NCI-H524 treated with DMSO at 0.1 percent for 48 hours (cell line): ENCODE results near the gene GRK5.
"Not testable (repeated sequence)": the region's sequence is repeated elsewhere in the genome, so short reads cannot be mapped to it uniquely, and the experiment has no call there.

Source experiments
- DNase-seq: peaks from one replicate; lab custom pipeline; 2025; lab: John Stamatoyannopoulos, UW

The GRK5 gene

GRCh38 chr10:119276194-119276593, 68.8 kb downstream of the GRK5 start:
- DNase-seq: not testable (repeated sequence)

- DNase-seq: no peak
Measured at GRCh38 chr10:119278126-119278709, 70.8 kb downstream of the GRK5 start.

- no peak for DNase-seq
Measured at GRCh38 chr10:119279441-119279840, 72.1 kb downstream of the GRK5 start.

- DNase-seq: peak; percentile 82
Measured at GRCh38 chr10:119281581-119282071, 74.3 kb downstream of the GRK5 start.

- DNase-seq: no peak
Measured at GRCh38 chr10:119282446-119282845, 75.1 kb downstream of the GRK5 start.

- DNase-seq: no peak
Measured at GRCh38 chr10:119283387-119283786, 76.0 kb downstream of the GRK5 start.

- no peak for DNase-seq
Measured at GRCh38 chr10:119283818-119284217, 76.4 kb downstream of the GRK5 start.

GRCh38 chr10:119284679-119285096, 77.3 kb downstream of the GRK5 start:
- DNase-seq: no peak

GRCh38 chr10:119285495-119286267, 78.3 kb downstream of the GRK5 start:
- DNase-seq: no peak

GRCh38 chr10:119286516-119286915, 79.1 kb downstream of the GRK5 start:
- no peak for DNase-seq

- no peak for DNase-seq
Measured at GRCh38 chr10:119286983-119287633, 79.7 kb downstream of the GRK5 start.

- DNase-seq: no peak
Measured at GRCh38 chr10:119288574-119289001, 81.2 kb downstream of the GRK5 start.

GRCh38 chr10:119289227-119289920, 82.0 kb downstream of the GRK5 start:
- no peak for DNase-seq

GRCh38 chr10:119290301-119291048, 83.1 kb downstream of the GRK5 start:
- DNase-seq: no peak

GRCh38 chr10:119291223-119291900, 84.0 kb downstream of the GRK5 start:
- DNase-seq: no peak

GRCh38 chr10:119292968-119293760, 85.8 kb downstream of the GRK5 start:
- no peak for DNase-seq

- no peak for DNase-seq
Measured at GRCh38 chr10:119296703-119297102, 89.3 kb downstream of the GRK5 start.

GRCh38 chr10:119297207-119297968, 90.0 kb downstream of the GRK5 start:
- DNase-seq: no peak

- DNase-seq: no peak
Measured at GRCh38 chr10:119298810-119299209, 91.4 kb downstream of the GRK5 start.
